ENCODE results near the gene NDNF. TPM values are rescaled to one million over a fixed set of nuclear protein-coding genes. Genes with fewer than 3 reads are reported as not detected.

NDNF gene, protein sequence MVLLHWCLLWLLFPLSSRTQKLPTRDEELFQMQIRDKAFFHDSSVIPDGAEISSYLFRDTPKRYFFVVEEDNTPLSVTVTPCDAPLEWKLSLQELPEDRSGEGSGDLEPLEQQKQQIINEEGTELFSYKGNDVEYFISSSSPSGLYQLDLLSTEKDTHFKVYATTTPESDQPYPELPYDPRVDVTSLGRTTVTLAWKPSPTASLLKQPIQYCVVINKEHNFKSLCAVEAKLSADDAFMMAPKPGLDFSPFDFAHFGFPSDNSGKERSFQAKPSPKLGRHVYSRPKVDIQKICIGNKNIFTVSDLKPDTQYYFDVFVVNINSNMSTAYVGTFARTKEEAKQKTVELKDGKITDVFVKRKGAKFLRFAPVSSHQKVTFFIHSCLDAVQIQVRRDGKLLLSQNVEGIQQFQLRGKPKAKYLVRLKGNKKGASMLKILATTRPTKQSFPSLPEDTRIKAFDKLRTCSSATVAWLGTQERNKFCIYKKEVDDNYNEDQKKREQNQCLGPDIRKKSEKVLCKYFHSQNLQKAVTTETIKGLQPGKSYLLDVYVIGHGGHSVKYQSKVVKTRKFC
- total RNA-seq, result 1 to 10 TPM; 5.2 to 5.7 TPM

DNA sequence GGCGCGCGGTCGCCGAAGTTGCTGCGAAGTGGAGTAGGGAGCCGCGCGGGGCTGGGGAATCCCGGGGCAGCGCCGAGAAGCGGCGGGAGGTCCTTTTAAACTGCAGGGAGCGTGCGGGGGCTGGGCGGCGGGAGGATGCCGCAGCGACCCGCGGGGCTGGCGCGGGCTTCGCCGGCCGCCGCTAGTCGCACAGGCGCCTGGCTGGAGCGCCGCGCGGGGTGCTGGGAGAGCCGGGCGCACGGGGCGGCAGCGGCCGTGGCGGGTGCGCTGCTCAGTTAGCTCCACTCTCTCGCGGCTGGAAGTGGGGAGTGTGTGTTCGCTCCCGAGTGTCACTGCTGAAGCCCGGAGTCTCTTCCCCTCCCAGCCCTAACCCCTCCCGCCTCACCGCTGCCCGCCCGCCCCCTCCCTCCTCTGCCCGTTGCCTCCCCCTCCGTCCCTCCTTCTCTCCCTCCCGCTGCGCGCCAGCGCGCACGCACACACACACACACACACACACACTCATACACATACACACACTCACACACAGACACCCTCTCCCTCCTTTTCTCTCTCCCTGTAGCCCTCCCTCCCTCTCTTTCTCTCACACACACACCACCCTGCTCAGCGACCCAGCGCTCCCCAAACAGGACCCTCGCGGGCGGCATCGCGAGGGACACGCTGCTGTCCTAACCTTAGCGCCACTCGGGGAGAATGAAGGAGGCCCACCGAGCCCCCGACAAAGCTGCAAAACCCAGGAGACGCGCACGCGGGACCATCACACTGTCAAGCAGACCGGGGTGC lies at the start of gene NDNF:
NDNF (minus strand) TSS at position 312 of the 780 bp plus-strand sequence. CDS start 26,698 bp downstream, outside the sequence.
- TF ChIP-seq, protein P1, sequence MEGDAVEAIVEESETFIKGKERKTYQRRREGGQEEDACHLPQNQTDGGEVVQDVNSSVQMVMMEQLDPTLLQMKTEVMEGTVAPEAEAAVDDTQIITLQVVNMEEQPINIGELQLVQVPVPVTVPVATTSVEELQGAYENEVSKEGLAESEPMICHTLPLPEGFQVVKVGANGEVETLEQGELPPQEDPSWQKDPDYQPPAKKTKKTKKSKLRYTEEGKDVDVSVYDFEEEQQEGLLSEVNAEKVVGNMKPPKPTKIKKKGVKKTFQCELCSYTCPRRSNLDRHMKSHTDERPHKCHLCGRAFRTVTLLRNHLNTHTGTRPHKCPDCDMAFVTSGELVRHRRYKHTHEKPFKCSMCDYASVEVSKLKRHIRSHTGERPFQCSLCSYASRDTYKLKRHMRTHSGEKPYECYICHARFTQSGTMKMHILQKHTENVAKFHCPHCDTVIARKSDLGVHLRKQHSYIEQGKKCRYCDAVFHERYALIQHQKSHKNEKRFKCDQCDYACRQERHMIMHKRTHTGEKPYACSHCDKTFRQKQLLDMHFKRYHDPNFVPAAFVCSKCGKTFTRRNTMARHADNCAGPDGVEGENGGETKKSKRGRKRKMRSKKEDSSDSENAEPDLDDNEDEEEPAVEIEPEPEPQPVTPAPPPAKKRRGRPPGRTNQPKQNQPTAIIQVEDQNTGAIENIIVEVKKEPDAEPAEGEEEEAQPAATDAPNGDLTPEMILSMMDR (IDR thresholded peaks at IDR 0.05), result no peak
- intact Hi-C loops (cut with DNase I), result no loop called here
- WGBS, result under 1% methylated on average over 51 of the region's 76 CpGs
- Histone ChIP-seq H3K9me3 (no peaks in the 10 kb centered on the region), H3K36me3 (no peaks in the 10 kb centered on the region), H3K4me3 (peak within 1 kb of the TSS; percentile 41 to 42), H3K4me1 (replicated peaks) (no peaks in the 10 kb centered on the region), H3K27me3 (replicated peaks; ENCODE audit: insufficient read depth) (no peaks in the 10 kb centered on the region), H3K27ac (peak within 1 kb of the TSS; percentile 53 to 61)
- DNase-seq (ENCODE audit: low spot score), result no peak

DNA sequence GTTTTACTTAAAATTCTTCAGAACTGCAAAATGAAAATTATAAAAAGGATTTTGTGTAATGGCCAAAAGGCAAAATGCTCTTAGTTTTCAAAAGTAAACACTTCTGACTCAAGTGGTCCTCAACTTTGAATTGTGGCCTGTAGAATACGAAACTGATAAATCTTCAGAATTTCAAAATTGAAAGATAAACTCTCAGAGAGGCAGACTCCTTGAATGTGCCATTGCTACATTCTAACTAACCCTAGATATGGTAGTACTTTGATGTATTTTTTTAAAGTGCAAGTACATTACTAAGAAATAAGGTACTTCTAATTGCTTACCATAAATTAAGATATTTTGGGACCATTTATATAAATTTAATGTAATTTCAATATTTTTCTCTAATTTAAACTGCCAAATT lies 47.4 kb upstream of the NDNF start:
- no peak for DNase-seq (ENCODE audit: low spot score)
- TF ChIP-seq POLR2AphosphoS5 (IDR thresholded peaks at IDR 0.05) (no peak), POLR2A (IDR thresholded peaks at IDR 0.05) (no peak)
- TF ChIP-seq, protein P1 (IDR thresholded peaks at IDR 0.05), result no peak
- no peak overlapping the region for H3K27ac ChIP-seq
- no peak overlapping the region for H3K4me3 ChIP-seq
- no peaks in the 10 kb centered on the region for H3K9me3 ChIP-seq
- no peaks in the 10 kb centered on the region for H3K36me3 ChIP-seq
- no peaks in the 10 kb centered on the region for H3K4me1 ChIP-seq (replicated peaks)
- H3K27me3 ChIP-seq (replicated peaks; ENCODE audit: insufficient read depth), result no peaks in the 10 kb centered on the region
- intact Hi-C loops (cut with DNase I), result no loop called here
- 90% methylated on average over 1 of the region's 1 CpG for WGBS

DNA sequence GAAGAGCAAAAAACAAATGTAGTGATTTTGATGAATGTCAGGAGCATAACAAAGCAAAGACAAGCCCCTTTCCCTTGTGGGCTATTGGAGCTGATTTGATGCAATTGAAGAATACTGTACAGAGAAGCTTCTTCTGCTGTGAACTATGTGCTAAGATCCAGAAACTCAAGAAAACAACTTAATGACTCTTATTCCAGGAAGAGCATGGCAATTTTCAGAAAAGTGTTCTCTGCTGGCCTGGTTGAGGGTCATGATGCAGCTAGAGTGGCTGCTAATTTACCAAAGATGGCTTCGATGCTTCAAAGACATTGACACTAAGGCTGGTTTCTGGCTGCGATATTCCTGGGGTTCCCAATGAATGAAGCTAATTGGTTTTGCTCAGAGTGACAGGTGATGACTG lies 46.0 kb upstream of the NDNF start:
- DNase-seq (ENCODE audit: low spot score), result no peak
- Histone ChIP-seq H3K9me3 (no peaks in the 10 kb centered on the region), H3K4me1 (replicated peaks) (no peaks in the 10 kb centered on the region), H3K4me3 (no peak overlapping the region), H3K36me3 (no peaks in the 10 kb centered on the region), H3K27me3 (replicated peaks; ENCODE audit: insufficient read depth) (no peaks in the 10 kb centered on the region), H3K27ac (no peak overlapping the region)
- WGBS, result 91% methylated on average over 2 of the region's 2 CpGs
- TF ChIP-seq, protein P1 (IDR thresholded peaks at IDR 0.05), result no peak
- TF ChIP-seq POLR2AphosphoS5 (IDR thresholded peaks at IDR 0.05) (no peak), POLR2A (IDR thresholded peaks at IDR 0.05) (no peak)
- intact Hi-C loops (cut with DNase I), result no loop called here

DNA sequence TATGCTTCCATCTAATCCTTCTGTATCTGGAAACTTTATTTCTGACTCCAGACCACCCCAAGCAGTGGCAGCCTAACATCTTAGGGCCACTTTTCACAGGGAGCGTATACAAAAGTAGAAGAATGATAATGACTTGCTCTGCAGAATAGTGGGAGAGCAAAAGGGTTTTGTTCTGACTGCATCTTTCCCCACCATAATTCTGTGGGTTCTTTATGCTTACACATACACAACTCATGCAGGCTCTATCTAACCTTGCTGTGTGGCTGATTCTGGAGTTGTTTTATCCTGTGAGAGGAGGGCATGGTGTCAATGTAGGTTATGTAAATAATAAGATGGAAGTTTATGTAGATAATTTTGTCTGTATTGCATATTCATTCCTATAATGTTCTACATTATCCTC lies 42.4 kb upstream of the NDNF start:
- intact Hi-C loops (cut with DNase I), result no loop called here

More for the DNA sequence above, 42.4 kb upstream of the NDNF start:
- 91% methylated on average over 1 of the region's 1 CpG for WGBS
- Histone ChIP-seq H3K27me3 (replicated peaks; ENCODE audit: insufficient read depth) (no peaks in the 10 kb centered on the region), H3K4me1 (replicated peaks) (no peaks in the 10 kb centered on the region), H3K36me3 (no peaks in the 10 kb centered on the region), H3K4me3 (no peak overlapping the region), H3K27ac (no peak overlapping the region), H3K9me3 (no peaks in the 10 kb centered on the region)
- TF ChIP-seq POLR2AphosphoS5 (IDR thresholded peaks at IDR 0.05) (no peak), POLR2A (IDR thresholded peaks at IDR 0.05) (no peak)
- TF ChIP-seq, protein P1 (IDR thresholded peaks at IDR 0.05), result no peak
- no peak for DNase-seq (ENCODE audit: low spot score)

Data from prostate gland (tissue), 2 donors.